AG10803 (cell line): ENCODE measurements around the gene PRR36.
"Not testable (repeated sequence)": the region's sequence is repeated elsewhere in the genome, so short reads cannot be mapped to it uniquely, and the experiment has no call there.

Experiments
- DNase-seq: peaks from one replicate; pipeline ENCODE4 v3.0.0; 2010; ENCODE audit warnings: low read depth
- H3K4me3 ChIP-seq: 2 replicates; pipeline ENCODE4 v1.5.1; 2011; ENCODE audit warnings: mild to moderate bottlenecking, low read length, control low read depth
- TF ChIP-seq, protein P1 (sequence below): conservative IDR thresholded peaks from 2 replicates; pipeline ENCODE4 v1.5.1; 2011; ENCODE audit warnings: mild to moderate bottlenecking, low read length, control low read depth, inconsistent platforms

The PRR36 gene

DNA sequence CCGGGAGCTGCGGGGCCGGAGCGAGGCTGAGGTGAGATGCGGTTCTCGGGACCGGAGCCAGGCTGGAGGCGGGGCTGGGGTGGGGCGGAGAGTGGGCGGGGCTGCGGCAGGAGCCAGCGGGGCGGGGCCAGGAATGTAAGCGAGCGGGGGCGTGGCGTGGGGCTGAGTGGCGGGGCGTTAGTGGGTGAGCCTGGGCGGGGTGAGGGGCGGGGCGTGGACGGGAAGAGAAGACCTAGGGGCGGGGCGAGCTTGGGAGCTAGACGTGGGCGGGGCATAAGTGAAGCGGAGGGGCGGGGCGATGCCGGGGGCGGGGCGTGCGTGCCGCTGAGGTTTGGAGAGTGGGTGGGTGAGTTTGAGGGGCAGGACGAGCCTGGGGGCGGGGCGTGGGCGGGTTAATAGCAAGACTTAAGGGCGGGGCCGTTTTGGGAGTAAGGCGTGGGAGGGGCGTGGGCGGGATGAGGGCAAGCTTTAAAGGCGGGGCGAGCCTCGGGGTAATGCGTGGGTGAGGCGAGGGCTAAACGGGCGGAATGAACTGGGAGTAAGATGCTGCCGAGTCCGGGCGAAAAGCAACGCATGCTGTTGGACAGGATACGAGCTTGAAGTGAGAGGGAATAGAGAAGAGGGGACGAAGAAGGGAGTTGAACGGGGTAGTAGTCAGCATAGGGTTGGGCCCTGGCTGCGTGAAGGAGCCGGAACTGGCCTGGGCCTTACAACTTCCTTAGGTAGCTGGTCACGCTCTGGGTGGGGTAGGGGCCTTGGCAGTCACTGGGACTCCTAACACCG lies 46.5 kb upstream of the PRR36 start:
- H3K4me3 ChIP-seq: peak overlapping the region; percentile 75
- DNase-seq: peak; percentile 98

DNA sequence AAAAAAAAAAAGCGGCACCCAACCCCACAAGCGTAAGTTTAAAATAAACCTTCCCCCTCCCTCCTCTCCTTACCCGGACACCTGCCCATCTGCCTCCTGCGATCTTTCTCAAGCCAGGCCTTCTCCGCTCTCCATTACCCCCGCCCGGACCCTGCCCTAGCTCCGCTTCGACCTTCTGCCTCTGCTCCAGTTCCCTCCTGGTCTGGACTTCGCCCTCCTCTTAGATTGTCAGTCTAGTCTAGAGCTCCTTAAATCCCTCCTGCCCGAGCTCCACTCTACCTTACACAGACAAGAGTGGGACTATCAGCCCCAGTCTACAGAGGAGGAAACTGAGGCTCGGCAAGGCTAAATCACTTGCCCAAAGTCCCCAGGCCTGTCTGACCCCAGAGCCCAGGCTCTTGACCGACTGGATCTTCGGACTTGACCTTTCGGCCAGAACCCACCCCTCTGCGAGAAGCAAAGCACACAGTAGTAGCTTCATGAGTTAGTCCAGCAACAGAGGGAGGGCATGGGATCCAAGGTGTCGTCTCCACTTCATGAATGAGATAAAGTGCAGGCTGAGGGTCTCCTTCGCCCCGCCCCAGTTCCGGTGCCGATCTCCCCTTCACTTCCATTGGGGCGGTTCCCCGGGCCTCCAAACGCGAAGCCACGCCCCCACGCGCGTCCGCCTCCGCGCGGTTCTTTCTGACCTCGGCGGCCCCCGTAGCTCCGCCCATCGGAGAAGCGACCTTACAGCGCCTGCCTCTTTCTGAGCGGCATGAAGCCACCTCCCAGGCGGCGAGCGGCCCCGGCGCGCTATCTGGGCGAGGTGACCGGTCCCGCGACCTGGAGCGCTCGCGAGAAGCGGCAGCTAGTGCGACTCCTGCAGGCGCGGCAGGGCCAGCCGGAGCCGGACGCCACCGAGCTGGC lies 45.7 kb upstream of the PRR36 start, which contains the start of gene SNAPC2:
Gene SNAPC2 (plus strand): TSS at position 729 of the 909 bp plus-strand sequence. CDS start 29 bp downstream, at position 758.
- peak within 1 kb of the TSS; percentile 75 for H3K4me3 ChIP-seq
- TF ChIP-seq, protein P1, sequence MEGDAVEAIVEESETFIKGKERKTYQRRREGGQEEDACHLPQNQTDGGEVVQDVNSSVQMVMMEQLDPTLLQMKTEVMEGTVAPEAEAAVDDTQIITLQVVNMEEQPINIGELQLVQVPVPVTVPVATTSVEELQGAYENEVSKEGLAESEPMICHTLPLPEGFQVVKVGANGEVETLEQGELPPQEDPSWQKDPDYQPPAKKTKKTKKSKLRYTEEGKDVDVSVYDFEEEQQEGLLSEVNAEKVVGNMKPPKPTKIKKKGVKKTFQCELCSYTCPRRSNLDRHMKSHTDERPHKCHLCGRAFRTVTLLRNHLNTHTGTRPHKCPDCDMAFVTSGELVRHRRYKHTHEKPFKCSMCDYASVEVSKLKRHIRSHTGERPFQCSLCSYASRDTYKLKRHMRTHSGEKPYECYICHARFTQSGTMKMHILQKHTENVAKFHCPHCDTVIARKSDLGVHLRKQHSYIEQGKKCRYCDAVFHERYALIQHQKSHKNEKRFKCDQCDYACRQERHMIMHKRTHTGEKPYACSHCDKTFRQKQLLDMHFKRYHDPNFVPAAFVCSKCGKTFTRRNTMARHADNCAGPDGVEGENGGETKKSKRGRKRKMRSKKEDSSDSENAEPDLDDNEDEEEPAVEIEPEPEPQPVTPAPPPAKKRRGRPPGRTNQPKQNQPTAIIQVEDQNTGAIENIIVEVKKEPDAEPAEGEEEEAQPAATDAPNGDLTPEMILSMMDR: no peak
- peak; percentile 95 for DNase-seq

More for the DNA sequence above, 46.5 kb upstream of the PRR36 start:
- TF ChIP-seq, protein P1: no peak

DNA sequence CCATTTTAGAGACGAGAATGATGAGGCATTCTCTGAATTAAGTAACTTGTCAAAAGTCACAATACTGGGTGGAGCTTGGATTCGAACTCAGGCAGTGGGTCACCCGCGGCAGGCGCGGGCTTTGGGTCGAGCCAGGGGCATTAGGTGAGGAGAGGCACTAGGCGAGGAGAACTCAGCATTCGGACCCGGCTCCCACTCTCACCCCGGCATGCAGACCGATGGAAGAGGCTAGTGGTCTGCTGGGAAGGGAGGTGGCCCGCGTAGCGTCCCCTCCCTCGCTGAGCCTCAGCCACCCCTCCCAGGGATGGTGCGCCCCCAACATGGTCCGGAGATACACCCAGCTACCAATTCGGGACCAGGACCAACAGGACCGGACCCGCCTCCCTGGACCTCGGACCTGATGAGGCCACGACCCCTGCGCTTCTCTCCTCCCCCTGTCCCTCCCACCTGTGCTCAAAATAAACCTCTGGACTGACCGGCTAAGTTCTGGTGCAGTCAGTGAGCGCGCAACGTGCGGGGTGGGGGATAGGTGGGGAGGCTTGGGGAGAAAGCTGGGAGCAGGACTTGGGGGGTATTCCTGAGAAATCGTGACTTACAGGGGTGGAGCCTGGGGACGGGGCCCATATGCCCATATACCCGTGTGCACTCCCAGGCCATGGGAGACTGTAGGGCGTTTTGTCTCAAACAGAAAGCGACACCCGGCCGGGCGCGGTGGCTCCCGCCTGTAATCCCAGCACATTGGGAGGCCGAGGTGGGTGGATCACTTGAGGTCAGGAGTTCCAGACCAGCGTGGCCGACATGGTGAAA lies 44.6 kb upstream of the PRR36 start:
- H3K4me3 ChIP-seq: no peak overlapping the region
- no peak for DNase-seq

DNA sequence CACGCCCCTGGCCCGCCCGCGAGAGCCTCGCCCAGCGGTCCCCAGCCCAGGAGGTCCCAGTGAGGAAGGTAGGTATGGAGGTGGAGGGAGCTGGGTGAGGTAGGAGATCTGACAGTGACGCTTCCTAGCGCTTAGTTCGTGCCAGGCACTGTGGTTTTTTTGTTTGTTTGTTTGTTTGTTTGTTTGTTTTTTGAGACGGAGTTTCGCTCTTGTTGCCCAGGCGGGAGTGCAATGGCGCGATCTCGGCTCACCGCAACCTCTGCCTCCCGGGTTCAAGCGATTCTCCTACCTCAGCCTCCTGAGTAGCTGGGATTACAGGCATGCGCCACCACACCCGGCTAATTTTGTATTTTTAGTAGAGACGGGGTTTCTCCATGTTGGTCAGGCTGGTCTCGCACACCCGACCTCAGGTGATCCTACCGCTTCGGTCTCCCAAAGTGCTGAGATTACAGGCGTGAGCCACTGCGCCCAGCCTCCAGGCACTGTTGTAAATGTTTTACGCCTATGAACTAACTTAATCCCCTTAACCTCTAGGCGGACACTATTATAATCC lies 43.9 kb upstream of the PRR36 start:
- DNase-seq: not testable (repeated sequence)
- peak overlapping the region; percentile 41 for H3K4me3 ChIP-seq

More for the DNA sequence above, 44.6 kb upstream of the PRR36 start:
- TF ChIP-seq, protein P1: no peak

DNA sequence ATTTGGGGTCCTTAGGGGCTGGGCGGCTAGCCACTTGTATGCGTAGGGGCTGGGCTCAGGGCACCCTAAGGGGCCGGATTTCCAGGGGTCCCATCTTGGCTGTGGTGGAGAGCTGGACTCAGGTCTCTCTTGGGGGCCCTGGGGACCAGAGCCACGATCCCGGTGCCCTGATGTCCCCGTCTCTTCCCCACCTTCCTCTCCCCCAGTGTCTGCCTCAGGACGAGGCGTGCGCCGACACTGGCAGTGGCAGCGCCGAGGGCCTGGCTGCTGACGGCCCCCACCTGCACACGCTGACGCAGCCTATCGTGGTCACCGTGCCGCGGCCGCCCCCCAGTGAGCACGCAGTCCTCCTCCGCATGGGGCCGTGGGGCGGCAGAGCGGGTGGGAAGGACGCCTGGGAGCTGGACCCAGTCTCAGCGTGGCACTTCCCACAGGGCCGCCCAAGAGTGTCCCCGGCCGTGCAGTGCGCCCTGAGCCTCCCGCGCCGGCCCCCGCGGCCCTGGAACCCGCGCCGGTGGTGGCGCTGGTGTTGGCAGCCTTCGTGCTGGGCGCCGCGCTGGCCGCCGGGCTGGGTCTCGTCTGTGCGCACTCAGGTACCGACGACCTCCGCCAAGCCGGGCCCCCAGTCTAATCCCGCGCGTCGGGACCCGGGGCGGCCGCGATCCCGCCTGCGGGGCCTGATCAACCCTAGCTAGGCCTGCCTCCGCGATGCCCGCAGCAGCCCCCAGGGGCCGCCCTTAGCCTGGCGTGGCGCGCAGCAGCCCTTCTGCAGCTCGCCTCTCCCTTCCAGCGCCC lies 43.3 kb upstream of the PRR36 start:
- peak overlapping the region; percentile 43 for H3K4me3 ChIP-seq
- TF ChIP-seq, protein P1: peak; percentile 55
- DNase-seq: peak; percentile 59

DNA sequence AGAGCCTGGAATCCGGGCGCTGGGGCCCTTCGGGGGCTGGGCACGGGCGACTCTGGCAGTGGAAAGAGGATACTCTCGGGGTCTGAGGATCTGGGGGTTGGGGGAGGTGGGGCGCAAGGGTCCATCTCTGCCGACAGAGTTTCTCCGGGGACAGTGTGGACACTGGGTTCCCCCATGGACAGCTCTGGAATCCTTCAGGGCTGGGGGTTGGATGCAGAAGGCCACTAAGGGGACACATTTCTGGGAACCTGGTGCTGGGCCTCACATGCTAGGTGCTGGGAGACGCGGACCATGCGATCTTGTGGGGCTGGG lies 42.7 kb upstream of the PRR36 start:
- no peak for DNase-seq
- H3K4me3 ChIP-seq: peak overlapping the region; percentile 43
- TF ChIP-seq, protein P1: no peak
